Measurements from ENCODE around the gene RYR2.

DNA sequence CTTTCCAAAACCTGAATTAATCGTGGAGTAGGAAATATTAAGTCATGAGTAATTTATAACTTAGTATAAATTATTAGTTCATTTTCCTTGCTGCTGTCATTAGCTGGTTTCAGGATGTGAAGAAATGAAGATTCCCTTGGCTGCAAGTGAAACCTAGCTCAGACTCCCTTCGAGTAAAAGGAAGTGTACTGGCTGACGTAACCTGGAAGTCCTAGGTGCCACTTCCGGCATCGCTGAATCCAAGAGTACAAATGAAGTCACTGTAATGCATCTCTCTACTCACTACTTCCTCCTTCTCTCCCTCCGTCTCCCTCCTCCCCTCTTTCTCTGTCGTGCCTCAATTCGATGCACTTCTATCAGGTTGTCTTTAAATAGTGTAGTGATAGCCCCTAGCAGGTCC lies 820.0 kb downstream of the RYR2 start:
- TF ChIP-seq RAD21 (IDR thresholded peaks at IDR 0.05; ENCODE audit: low read length): no peak
- TF ChIP-seq, protein P1, sequence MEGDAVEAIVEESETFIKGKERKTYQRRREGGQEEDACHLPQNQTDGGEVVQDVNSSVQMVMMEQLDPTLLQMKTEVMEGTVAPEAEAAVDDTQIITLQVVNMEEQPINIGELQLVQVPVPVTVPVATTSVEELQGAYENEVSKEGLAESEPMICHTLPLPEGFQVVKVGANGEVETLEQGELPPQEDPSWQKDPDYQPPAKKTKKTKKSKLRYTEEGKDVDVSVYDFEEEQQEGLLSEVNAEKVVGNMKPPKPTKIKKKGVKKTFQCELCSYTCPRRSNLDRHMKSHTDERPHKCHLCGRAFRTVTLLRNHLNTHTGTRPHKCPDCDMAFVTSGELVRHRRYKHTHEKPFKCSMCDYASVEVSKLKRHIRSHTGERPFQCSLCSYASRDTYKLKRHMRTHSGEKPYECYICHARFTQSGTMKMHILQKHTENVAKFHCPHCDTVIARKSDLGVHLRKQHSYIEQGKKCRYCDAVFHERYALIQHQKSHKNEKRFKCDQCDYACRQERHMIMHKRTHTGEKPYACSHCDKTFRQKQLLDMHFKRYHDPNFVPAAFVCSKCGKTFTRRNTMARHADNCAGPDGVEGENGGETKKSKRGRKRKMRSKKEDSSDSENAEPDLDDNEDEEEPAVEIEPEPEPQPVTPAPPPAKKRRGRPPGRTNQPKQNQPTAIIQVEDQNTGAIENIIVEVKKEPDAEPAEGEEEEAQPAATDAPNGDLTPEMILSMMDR (IDR thresholded peaks at IDR 0.05): no peak
- TF ChIP-seq TAF1 (IDR thresholded peaks at IDR 0.05; ENCODE audit: borderline replicate concordance, low read depth, low read length): no peak
- no peak for TF ChIP-seq POLR2AphosphoS5 (IDR thresholded peaks at IDR 0.05; ENCODE audit: low read depth, low read length)
- TF ChIP-seq NRF1 (IDR thresholded peaks at IDR 0.05; ENCODE audit: low read depth, low read length): no peak
- no peak for TF ChIP-seq ELF1 (IDR thresholded peaks at IDR 0.05)

Measured in SK-N-SH (cell line).